H1 (cell line): Measurements from ENCODE around the gene LRP5.

ENCODE experiments used
- CTCF ChIP-seq, 3 experiments: IDR thresholded peaks; 1 replicate in 2 of 3; 2 replicates in 1 of 3; pipeline versions ENCODE4 v1.5.1 to v1.6.1; 2011; ENCODE audit warnings: low read length in 3 of 3, mild to moderate bottlenecking in 3 of 3, inconsistent platforms in 2 of 3, low read depth in 1 of 3, moderate library complexity in 1 of 3; ENCODE audit not compliant: insufficient read depth in 1 of 3; ENCODE audit errors: control extremely low read depth in 1 of 3
- HDAC6 ChIP-seq: IDR thresholded peaks from one replicate; pipeline ENCODE4 v1.7.1; 2012; ENCODE audit warnings: low read depth, mild to moderate bottlenecking, inconsistent platforms, low read length, moderate library complexity
- POLR2AphosphoS5 ChIP-seq: IDR thresholded peaks from 2 replicates; pipeline ENCODE4 v1.6.1; 2011; ENCODE audit warnings: low read depth, low read length
- SUZ12 ChIP-seq: fragments of 200-600 bp; sonication (generic); IDR thresholded peaks from 2 replicates; pipeline ENCODE4 v1.6.1; 2012; ENCODE audit warnings: mild to moderate bottlenecking, inconsistent platforms, low read length, moderate library complexity, mixed read lengths

GRCh38 chr11:68302670-68303069, 9.7 kb upstream of the LRP5 start:
- TF ChIP-seq POLR2AphosphoS5, result no peak
- no peak for TF ChIP-seq HDAC6
- no peak for TF ChIP-seq CTCF (IDR thresholded peaks at IDR 0.05; ENCODE audit: control extremely low read depth in 1 of 3, insufficient read depth in 1 of 3, low read depth in 1 of 3, low read length in 3 of 3)
- TF ChIP-seq SUZ12, result no peak
